ENCODE results near the gene CDH7. TPM values are rescaled to one million over a fixed set of nuclear protein-coding genes. Genes with fewer than 3 reads are reported as not detected.

The CDH7 gene
- total RNA-seq, 2 donors from 2014 or later, result not detected

GRCh38 chr18:65919018-65919417, 168.2 kb downstream of the CDH7 start:
- no peaks in the 10 kb centered on the region for H3K9me3 ChIP-seq
- H3K4me1 ChIP-seq, result no peaks in the 10 kb centered on the region
- TF ChIP-seq CTCF (IDR thresholded peaks at IDR 0.05), result no peak
- H3K27me3 ChIP-seq, result no peaks in the 10 kb centered on the region
- no peak overlapping the region for H3K4me3 ChIP-seq
- DNase-seq (ENCODE audit: low spot score), result no peak
- H3K27ac ChIP-seq, result no peak overlapping the region
- H3K36me3 ChIP-seq, result no peaks in the 10 kb centered on the region

GRCh38 chr18:65919663-65920062, 168.9 kb downstream of the CDH7 start:
- no peaks in the 10 kb centered on the region for H3K9me3 ChIP-seq
- H3K4me3 ChIP-seq, result no peak overlapping the region
- H3K27ac ChIP-seq, result no peak overlapping the region
- no peaks in the 10 kb centered on the region for H3K27me3 ChIP-seq
- no peaks in the 10 kb centered on the region for H3K36me3 ChIP-seq
- TF ChIP-seq CTCF (IDR thresholded peaks at IDR 0.05), result no peak
- no peaks in the 10 kb centered on the region for H3K4me1 ChIP-seq
- no peak for DNase-seq (ENCODE audit: low spot score)

- Histone ChIP-seq H3K27me3 (no peaks in the 10 kb centered on the region), H3K27ac (no peak overlapping the region), H3K4me3 (no peak overlapping the region), H3K9me3 (no peaks in the 10 kb centered on the region), H3K36me3 (no peaks in the 10 kb centered on the region), H3K4me1 (no peaks in the 10 kb centered on the region)
- no peak for TF ChIP-seq CTCF (IDR thresholded peaks at IDR 0.05)
- DNase-seq (ENCODE audit: low spot score), result no peak
Measured at GRCh38 chr18:65922103-65922502, 171.3 kb downstream of the CDH7 start.

- no peak overlapping the region for H3K27ac ChIP-seq
- no peak for TF ChIP-seq CTCF (IDR thresholded peaks at IDR 0.05)
- no peaks in the 10 kb centered on the region for H3K36me3 ChIP-seq
- DNase-seq (ENCODE audit: low spot score), result no peak
- no peak overlapping the region for H3K4me3 ChIP-seq
- no peaks in the 10 kb centered on the region for H3K27me3 ChIP-seq
- no peaks in the 10 kb centered on the region for H3K9me3 ChIP-seq
- no peaks in the 10 kb centered on the region for H3K4me1 ChIP-seq
Measured at GRCh38 chr18:65924904-65925303, 174.1 kb downstream of the CDH7 start.

- no peaks in the 10 kb centered on the region for H3K4me1 ChIP-seq
- H3K36me3 ChIP-seq, result no peaks in the 10 kb centered on the region
- no peak for TF ChIP-seq CTCF (IDR thresholded peaks at IDR 0.05)
- no peak for DNase-seq (ENCODE audit: low spot score)
- H3K9me3 ChIP-seq, result no peaks in the 10 kb centered on the region
- no peak overlapping the region for H3K4me3 ChIP-seq
- H3K27me3 ChIP-seq, result no peaks in the 10 kb centered on the region
- H3K27ac ChIP-seq, result no peak overlapping the region
Measured at GRCh38 chr18:65934874-65935273, 184.1 kb downstream of the CDH7 start.

- H3K4me1 ChIP-seq, result no peaks in the 10 kb centered on the region
- H3K27ac ChIP-seq, result no peak overlapping the region
- no peak for TF ChIP-seq CTCF (IDR thresholded peaks at IDR 0.05)
- H3K36me3 ChIP-seq, result no peaks in the 10 kb centered on the region
- no peaks in the 10 kb centered on the region for H3K9me3 ChIP-seq
- no peaks in the 10 kb centered on the region for H3K27me3 ChIP-seq
- DNase-seq (ENCODE audit: low spot score), result no peak
- no peak overlapping the region for H3K4me3 ChIP-seq
Measured at GRCh38 chr18:65936678-65937077, 185.9 kb downstream of the CDH7 start.

Measured in right atrium auricular region (tissue), 2 donors.